Prostate gland (tissue), 2 donors: Measurements from ENCODE around the gene PEX3. TPM values are rescaled to one million over a fixed set of nuclear protein-coding genes. Genes with fewer than 3 reads are reported as not detected.

Experiments
- DNase-seq: peaks from one replicate; pipeline ENCODE4 v3.0.0-alpha.2; 2019; ENCODE audit warnings: low spot score
- H3K27ac ChIP-seq, 2 donors: fragments of 200-600 bp; sonication (generic); 2 replicates each; pipeline ENCODE4 v1.5.1; 2017 to 2019
- H3K27me3 ChIP-seq: fragments of 200-600 bp; sonication (generic); replicated peaks from 2 replicates; pipeline ENCODE4 v1.5.1; 2019; ENCODE audit not compliant: insufficient read depth
- H3K36me3 ChIP-seq, 2 donors: fragments of 200-600 bp; sonication (generic); 1 replicate in 1 of 2; 2 replicates in 1 of 2; pipeline versions ENCODE4 v1.5.1 to v1.8.1; 2017 to 2019
- H3K4me1 ChIP-seq: fragments of 200-600 bp; sonication (generic); replicated peaks from 2 replicates; pipeline ENCODE4 v1.5.1; 2019
- H3K4me3 ChIP-seq, 2 donors: fragments of 200-600 bp; sonication (generic); 2 replicates each; pipeline ENCODE4 v1.5.1; 2017 to 2019
- H3K9me3 ChIP-seq: fragments of 200-600 bp; sonication (generic); 2 replicates; pipeline ENCODE4 v1.5.1; 2017
- CTCF ChIP-seq, 4 experiments: fragments of 200-600 bp in 2 of 4; fragments of 450-650 bp in 2 of 4; sonication (generic) in 2 of 4; IDR thresholded peaks; 1 replicate in 3 of 4; 2 replicates in 1 of 4; pipeline ENCODE4 v1.5.1; 2016 to 2019; ENCODE audit warnings: antibody characterized with exemption in 4 of 4, mild to moderate bottlenecking in 2 of 4, moderate library complexity in 2 of 4
- POLR2A ChIP-seq: fragments of 450-650 bp; IDR thresholded peaks from one replicate; pipeline ENCODE4 v1.6.1; 2016; ENCODE audit warnings: antibody characterized with exemption, mild to moderate bottlenecking
- POLR2AphosphoS5 ChIP-seq: sonication (generic); formaldehyde crosslinking; IDR thresholded peaks from one replicate; pipeline ENCODE4 v1.6.1; 2017; ENCODE audit warnings: antibody characterized with exemption
- WGBS: methylation state at CpG from one replicate; pipeline ENCODE4 v1.1.5; 2018; 5-methylcytosine and 5-hydroxymethylcytosine counted together
- intact Hi-C: fragments of 100-400 bp; cut with DNase I; formaldehyde crosslinking; loops from one replicate; pipeline ENCODE4 v1.14.2; 2022
- total RNA-seq, 2 donors: library from RNA; depleted of rRNA; stranded (reverse); fragments of >200 nt; gene quantifications; one replicate each; pipeline ENCODE4 v1.1.0, GENCODE V29; 2016

PEX3 gene
- total RNA-seq, 2 donors from 2014 or later, result 16.0 to 23.7 TPM

DNA sequence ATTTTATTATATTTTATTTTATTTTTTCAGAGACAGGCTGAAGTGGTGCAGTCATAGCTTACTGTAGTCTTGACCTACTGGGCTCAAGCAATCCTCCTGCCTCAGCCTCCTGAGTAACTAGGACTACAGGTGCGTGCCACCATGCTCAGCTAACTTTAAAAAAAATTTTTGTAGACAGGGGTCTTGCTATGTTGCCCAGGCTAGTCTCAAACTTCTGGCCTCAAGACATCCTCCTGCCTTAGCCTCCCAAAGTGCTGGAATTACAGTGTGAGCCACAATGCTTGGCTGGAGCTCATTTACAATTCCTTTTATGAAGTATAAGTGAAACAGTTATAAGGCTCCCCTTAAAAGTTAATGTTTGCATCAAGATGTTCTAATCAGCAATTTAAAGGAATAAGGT, 46.4 kb downstream of the PEX3 start:
- 100% methylated on average over 1 of the region's 1 CpG for WGBS
- no peaks in the 10 kb centered on the region for H3K27me3 ChIP-seq
- no peak overlapping the region for H3K27ac ChIP-seq
- H3K4me1 ChIP-seq, result no peaks in the 10 kb centered on the region
- H3K36me3 ChIP-seq, result no peaks in the 10 kb centered on the region
- H3K4me3 ChIP-seq, result no peak overlapping the region
- TF ChIP-seq CTCF (IDR thresholded peaks at IDR 0.05), result no peak
- TF ChIP-seq POLR2AphosphoS5, result no peak
- TF ChIP-seq POLR2A, result no peak
- no peak for DNase-seq
- H3K9me3 ChIP-seq, result no peaks in the 10 kb centered on the region
- intact Hi-C loops, result no loop called here

GRCh38 chr6:143498428-143498827, 47.8 kb downstream of the PEX3 start:
- TF ChIP-seq POLR2AphosphoS5 (no peak), POLR2A (no peak), CTCF (IDR thresholded peaks at IDR 0.05) (no peak)
- no peaks in the 10 kb centered on the region for H3K36me3 ChIP-seq
- intact Hi-C loops, result no loop called here
- no peaks in the 10 kb centered on the region for H3K27me3 ChIP-seq
- H3K9me3 ChIP-seq, result no peaks in the 10 kb centered on the region
- DNase-seq, result no peak
- H3K27ac ChIP-seq, result no peak overlapping the region
- 64% methylated on average over 4 of the region's 4 CpGs for WGBS
- H3K4me1 ChIP-seq, result no peaks in the 10 kb centered on the region
- no peak overlapping the region for H3K4me3 ChIP-seq

- Histone ChIP-seq H3K9me3 (no peaks in the 10 kb centered on the region), H3K27ac (no peak overlapping the region)
- 89% methylated on average over 2 of the region's 2 CpGs for WGBS
Measured at GRCh38 chr6:143501851-143502250, 51.2 kb downstream of the PEX3 start.

DNA sequence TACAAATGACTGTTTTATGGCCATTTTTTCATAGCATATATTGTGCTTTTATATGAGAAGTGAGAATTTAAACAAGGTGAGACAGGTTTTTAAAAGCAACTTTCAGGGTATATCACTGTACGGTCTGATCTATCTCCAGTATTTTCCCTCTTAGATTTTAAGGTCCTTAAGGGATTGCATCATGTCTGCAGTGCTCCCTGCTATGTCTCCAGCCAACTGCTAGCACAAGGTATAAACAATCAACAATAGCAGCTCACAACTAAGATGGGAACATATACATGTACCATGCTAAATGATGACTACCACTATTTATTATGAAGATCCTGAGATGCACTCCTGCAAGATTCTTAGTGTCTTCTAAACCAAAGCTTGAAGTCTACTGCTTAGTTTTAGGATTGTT, 53.8 kb downstream of the PEX3 start:
- Histone ChIP-seq H3K9me3 (no peaks in the 10 kb centered on the region), H3K4me3 (no peak overlapping the region), H3K4me1 (no peaks in the 10 kb centered on the region), H3K27ac (no peak overlapping the region), H3K27me3 (no peaks in the 10 kb centered on the region), H3K36me3 (no peaks in the 10 kb centered on the region)
- 26% methylated on average over 1 of the region's 1 CpG for WGBS
- intact Hi-C loops, result no loop called here
- TF ChIP-seq POLR2AphosphoS5, result no peak
- no peak for DNase-seq

More at GRCh38 chr6:143501851-143502250, 51.2 kb downstream of the PEX3 start:
- Histone ChIP-seq H3K36me3 (no peaks in the 10 kb centered on the region), H3K4me1 (no peaks in the 10 kb centered on the region), H3K4me3 (no peak overlapping the region), H3K27me3 (no peaks in the 10 kb centered on the region)
- DNase-seq, result no peak
- intact Hi-C loops, result no loop called here
- TF ChIP-seq CTCF (IDR thresholded peaks at IDR 0.05) (no peak), POLR2AphosphoS5 (no peak), POLR2A (no peak)

DNA sequence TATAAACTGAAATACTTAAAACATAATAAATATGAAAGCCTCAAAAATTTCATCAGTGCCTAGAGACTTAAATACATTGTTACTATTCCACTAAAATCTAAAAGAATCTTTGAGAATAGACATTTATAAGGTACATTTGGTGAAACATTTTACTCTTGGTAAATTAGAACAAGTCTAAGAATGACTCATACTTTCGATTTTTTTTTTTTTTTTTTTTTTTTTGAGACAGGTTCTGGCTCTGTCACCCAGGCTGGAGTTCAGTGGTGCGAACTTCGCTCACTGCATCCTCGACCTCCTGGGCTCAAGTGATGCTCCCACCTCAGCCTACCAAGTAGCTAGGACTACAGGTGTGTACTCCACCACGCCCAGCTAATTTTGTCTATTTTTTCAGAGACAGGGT, 54.5 kb downstream of the PEX3 start:
- DNase-seq, result no peak
- Histone ChIP-seq H3K36me3 (no peaks in the 10 kb centered on the region), H3K4me1 (no peaks in the 10 kb centered on the region), H3K9me3 (no peaks in the 10 kb centered on the region), H3K4me3 (no peak overlapping the region), H3K27ac (no peak overlapping the region), H3K27me3 (no peaks in the 10 kb centered on the region)
- no peak for TF ChIP-seq POLR2A
- no peak for TF ChIP-seq POLR2AphosphoS5
- TF ChIP-seq CTCF (IDR thresholded peaks at IDR 0.05), result no peak
- intact Hi-C loops, result no loop called here
- 68% methylated on average over 5 of the region's 5 CpGs for WGBS
